Muscle layer of duodenum (tissue), 2 donors: ENCODE measurements around the gene MARK1.

ENCODE experiments used
- H3K27ac ChIP-seq: one replicate; pipeline ENCODE4 v1.7.0; 2013; ENCODE audit warnings: mild to moderate bottlenecking, low read length
- H3K27me3 ChIP-seq: one replicate; pipeline ENCODE4 v1.7.0; 2013; ENCODE audit warnings: low read depth, mild to moderate bottlenecking, control low read depth, low read length
- H3K36me3 ChIP-seq, 2 donors: one replicate each; pipeline ENCODE4 v1.7.0; 2013; ENCODE audit warnings: low read length in 2 of 2, control low read depth in 1 of 2, mild to moderate bottlenecking in 1 of 2; ENCODE audit not compliant: insufficient read depth in 2 of 2, control insufficient read depth in 1 of 2
- H3K4me1 ChIP-seq, 2 donors: one replicate each; pipeline ENCODE4 v1.7.0; 2013; ENCODE audit warnings: low read length in 2 of 2, mild to moderate bottlenecking in 2 of 2, control low read depth in 1 of 2, moderate library complexity in 1 of 2; ENCODE audit not compliant: insufficient read depth in 2 of 2, control insufficient read depth in 1 of 2
- H3K4me3 ChIP-seq, 2 donors: one replicate each; pipeline ENCODE4 v1.7.0; 2013; ENCODE audit warnings: low read length in 2 of 2, low read depth in 1 of 2, mild to moderate bottlenecking in 1 of 2
- H3K9me3 ChIP-seq, 2 donors: one replicate each; pipeline ENCODE4 v1.7.0; 2013; ENCODE audit warnings: low read length in 2 of 2, control low read depth in 1 of 2, mild to moderate bottlenecking in 1 of 2; ENCODE audit not compliant: control insufficient read depth in 1 of 2
- donor health status: healthy.

The MARK1 gene

DNA sequence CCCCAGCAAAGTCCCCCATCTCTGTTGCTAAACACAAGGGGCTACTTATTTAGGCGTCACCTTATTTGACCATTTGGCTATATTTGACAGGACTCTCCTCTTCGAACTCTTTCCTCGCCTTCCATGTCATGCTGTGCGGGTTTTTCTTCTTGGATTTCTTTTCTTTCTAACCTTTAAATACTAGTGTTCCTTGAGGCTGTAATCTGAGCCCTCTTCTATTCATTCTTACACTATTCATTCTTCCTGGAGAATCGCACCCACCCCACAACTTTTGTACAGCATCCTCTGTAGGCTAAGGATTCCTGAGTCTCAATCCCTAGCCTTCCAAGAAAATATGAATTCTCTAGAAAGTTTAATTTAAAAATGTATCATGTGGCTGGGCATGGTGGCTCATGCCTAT is 100.5 kb downstream of the MARK1 start:
- peaks cover 0 to 12% of the 10 kb centered on the region in 2 donors for H3K36me3 ChIP-seq
- no peak overlapping the region for H3K4me3 ChIP-seq
- no peak overlapping the region for H3K27ac ChIP-seq
- no peaks in the 10 kb centered on the region for H3K4me1 ChIP-seq
- no peaks in the 10 kb centered on the region for H3K27me3 ChIP-seq
- no peaks in the 10 kb centered on the region for H3K9me3 ChIP-seq

DNA sequence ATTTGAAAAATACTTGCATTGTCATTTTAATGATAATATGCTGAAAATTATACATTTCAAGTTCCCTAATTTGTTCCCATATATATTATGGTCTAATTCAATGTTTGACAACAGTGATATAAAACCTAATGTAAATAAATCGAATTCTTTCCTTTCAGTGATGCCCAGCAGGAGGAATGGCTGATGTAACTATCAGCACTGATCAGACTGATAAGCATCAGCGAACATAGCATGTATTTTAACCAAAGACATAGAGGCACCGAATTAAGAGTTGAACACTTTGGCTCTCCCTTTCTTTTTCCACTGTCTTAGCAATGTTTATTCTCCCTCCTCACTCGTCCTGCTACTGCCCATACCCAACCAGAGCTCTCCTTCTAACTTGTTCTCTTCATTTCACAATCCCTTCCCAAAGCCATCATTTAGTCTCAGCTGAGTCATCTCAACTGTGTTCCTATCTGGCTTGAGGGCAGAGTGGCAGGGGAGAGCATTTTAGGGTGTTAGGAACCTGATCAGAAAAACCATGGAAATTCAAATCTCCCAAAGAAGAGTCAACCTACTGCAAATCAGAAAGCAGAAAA is 103.4 kb downstream of the MARK1 start:
- Histone ChIP-seq H3K9me3 (no peaks in the 10 kb centered on the region), H3K4me1 (no peaks in the 10 kb centered on the region), H3K27me3 (no peaks in the 10 kb centered on the region), H3K36me3 (peaks cover 0 to 8% of the 10 kb centered on the region in 2 donors), H3K27ac (no peak overlapping the region), H3K4me3 (no peak overlapping the region)

- peaks cover 0 to 10% of the 10 kb centered on the region in 2 donors for H3K36me3 ChIP-seq
- no peaks in the 10 kb centered on the region for H3K9me3 ChIP-seq
- no peak overlapping the region for H3K4me3 ChIP-seq
Measured at GRCh38 chr1:220637759-220638158, 109.8 kb downstream of the MARK1 start.

DNA sequence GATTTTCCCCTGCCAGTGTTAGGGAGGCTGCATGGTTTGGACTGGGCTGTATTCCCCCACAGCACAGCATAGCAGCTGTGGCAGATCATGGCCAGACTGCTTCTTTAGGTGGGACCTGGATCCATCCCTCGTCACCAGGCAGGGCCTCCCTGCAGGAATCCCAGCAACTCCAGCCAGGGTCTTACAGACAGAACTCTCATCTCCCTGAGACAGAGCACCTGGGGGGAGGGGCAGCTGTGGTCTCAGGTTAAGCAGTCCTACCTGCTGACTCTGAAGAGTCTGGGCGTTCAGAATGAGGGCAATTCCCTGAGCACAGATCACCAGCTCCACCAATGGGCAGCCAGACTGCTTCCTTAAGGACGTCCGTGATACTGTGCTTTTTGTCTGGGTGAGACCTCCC is 114.3 kb downstream of the MARK1 start:
- no peaks in the 10 kb centered on the region for H3K9me3 ChIP-seq
- H3K27me3 ChIP-seq, result no peaks in the 10 kb centered on the region
- H3K4me1 ChIP-seq, result no peaks in the 10 kb centered on the region
- H3K4me3 ChIP-seq, result no peak overlapping the region
- no peak overlapping the region for H3K27ac ChIP-seq
- H3K36me3 ChIP-seq, result peaks cover 0 to 8% of the 10 kb centered on the region in 2 donors

More at GRCh38 chr1:220637759-220638158, 109.8 kb downstream of the MARK1 start:
- Histone ChIP-seq H3K4me1 (no peaks in the 10 kb centered on the region), H3K27me3 (no peaks in the 10 kb centered on the region), H3K27ac (no peak overlapping the region)

DNA sequence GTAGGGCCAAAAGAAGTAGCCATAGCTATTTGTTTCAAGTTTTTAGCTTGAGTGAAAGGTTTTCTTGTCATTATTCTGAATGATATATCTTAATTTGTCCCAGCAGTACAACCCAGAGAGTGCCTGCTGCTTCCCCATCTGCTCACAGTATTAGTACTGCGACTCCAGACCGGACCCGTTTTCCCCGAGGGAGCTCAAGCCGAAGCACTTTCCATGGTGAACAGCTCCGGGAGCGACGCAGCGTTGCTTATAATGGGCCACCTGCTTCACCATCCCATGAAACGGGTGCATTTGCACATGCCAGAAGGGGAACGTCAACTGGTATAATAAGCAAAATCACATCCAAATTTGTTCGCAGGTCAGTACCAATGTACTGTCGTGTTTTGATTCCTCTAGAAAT is 125.1 kb downstream of the MARK1 start:
- Histone ChIP-seq H3K4me3 (no peak overlapping the region), H3K27ac (no peak overlapping the region), H3K36me3 (peaks cover 0 to 32% of the 10 kb centered on the region in 2 donors), H3K9me3 (no peaks in the 10 kb centered on the region), H3K4me1 (no peaks in the 10 kb centered on the region), H3K27me3 (no peaks in the 10 kb centered on the region)

- no peak overlapping the region for H3K27ac ChIP-seq
Measured at GRCh38 chr1:220655509-220655908, 127.6 kb downstream of the MARK1 start.

GRCh38 chr1:220655961-220656740 is 128.2 kb downstream of the MARK1 start:
- no peaks in the 10 kb centered on the region for H3K4me1 ChIP-seq

More at GRCh38 chr1:220655509-220655908, 127.6 kb downstream of the MARK1 start:
- Histone ChIP-seq H3K27me3 (no peaks in the 10 kb centered on the region), H3K36me3 (peaks cover 0 to 33% of the 10 kb centered on the region in 2 donors), H3K4me3 (no peak overlapping the region), H3K9me3 (no peaks in the 10 kb centered on the region), H3K4me1 (no peaks in the 10 kb centered on the region)

DNA sequence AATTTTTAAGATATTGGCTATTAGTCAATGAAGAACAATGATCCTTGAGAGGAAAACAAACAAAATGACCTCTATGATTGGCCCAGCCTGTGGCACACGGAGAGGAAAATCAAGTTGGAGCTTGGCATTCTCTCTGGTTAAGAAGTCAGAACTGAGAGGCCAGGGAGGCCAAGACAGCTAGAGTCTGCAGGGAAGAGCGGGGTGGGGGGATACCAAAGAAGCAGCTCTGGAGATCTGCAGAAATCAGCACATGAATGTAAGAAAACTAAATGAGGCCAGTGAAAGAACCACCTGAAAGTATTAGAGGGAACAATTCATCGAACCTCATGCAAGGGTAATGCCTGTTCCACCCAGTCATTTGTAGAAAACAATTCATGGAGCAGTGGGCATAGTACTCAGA is 138.4 kb downstream of the MARK1 start:
- Histone ChIP-seq H3K27me3 (no peaks in the 10 kb centered on the region), H3K4me1 (no peaks in the 10 kb centered on the region), H3K4me3 (no peak overlapping the region), H3K27ac (no peak overlapping the region), H3K9me3 (peaks cover 0 to 6% of the 10 kb centered on the region in 2 donors), H3K36me3 (peaks cover 0 to 6% of the 10 kb centered on the region in 2 donors)

More at GRCh38 chr1:220655961-220656740, 128.2 kb downstream of the MARK1 start:
- H3K27ac ChIP-seq, result no peak overlapping the region
- no peaks in the 10 kb centered on the region for H3K9me3 ChIP-seq
- no peaks in the 10 kb centered on the region for H3K27me3 ChIP-seq
- H3K36me3 ChIP-seq, result peaks cover 0 to 33% of the 10 kb centered on the region in 2 donors
- no peak overlapping the region for H3K4me3 ChIP-seq

GRCh38 chr1:220669005-220669404 is 141.1 kb downstream of the MARK1 start:
- Histone ChIP-seq H3K36me3 (no peaks in the 10 kb centered on the region), H3K9me3 (peaks cover 0 to 6% of the 10 kb centered on the region in 2 donors), H3K27ac (no peak overlapping the region), H3K27me3 (no peaks in the 10 kb centered on the region), H3K4me3 (no peak overlapping the region), H3K4me1 (no peaks in the 10 kb centered on the region)

DNA sequence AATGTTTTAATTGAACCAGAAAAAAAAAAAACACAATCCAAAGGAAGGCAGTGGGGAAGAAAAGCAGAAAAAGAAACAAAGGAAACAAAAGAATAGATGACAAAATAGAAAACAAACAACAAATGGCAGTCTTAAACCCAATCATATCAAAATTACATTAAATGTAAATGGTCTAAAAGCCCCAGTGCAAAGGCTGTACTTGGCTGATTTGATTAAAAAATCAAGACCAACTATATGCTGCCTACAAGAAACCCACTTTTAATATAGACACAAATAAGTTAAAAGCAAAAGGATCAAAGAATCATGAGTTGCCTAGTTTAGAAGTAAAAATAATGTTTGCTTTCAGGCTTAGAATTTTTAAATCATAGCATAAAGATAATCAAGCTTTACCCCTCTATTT is 142.4 kb downstream of the MARK1 start:
- Histone ChIP-seq H3K27ac (no peak overlapping the region), H3K4me1 (no peaks in the 10 kb centered on the region), H3K4me3 (no peak overlapping the region), H3K36me3 (no peaks in the 10 kb centered on the region), H3K27me3 (no peaks in the 10 kb centered on the region), H3K9me3 (peaks cover 0 to 6% of the 10 kb centered on the region in 2 donors)

DNA sequence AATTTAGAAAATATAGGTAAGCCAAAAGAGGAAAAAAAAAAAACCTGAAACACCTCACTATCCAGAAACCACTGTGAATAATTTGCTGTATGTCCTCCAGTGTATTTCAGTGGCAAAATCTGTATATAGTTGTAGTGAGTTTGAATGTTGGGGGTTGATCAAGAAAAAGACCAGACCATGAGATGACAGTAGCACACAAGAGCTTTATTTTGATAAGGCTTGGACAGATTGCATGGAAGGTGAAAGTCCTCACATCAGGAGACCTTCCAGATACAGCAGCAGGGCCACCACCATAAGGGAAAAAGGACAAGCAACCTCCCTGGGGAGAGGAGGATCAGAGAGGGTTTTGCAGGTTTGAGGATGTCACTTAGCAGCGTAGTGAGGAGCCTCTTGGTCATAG is 146.0 kb downstream of the MARK1 start:
- Histone ChIP-seq H3K27me3 (no peaks in the 10 kb centered on the region), H3K9me3 (peaks cover 0 to 6% of the 10 kb centered on the region in 2 donors), H3K27ac (no peak overlapping the region), H3K36me3 (no peaks in the 10 kb centered on the region), H3K4me3 (no peak overlapping the region), H3K4me1 (no peaks in the 10 kb centered on the region)
